OCI-LY1 (cell line): ENCODE results near the gene CST3.

Experiments
- H2AFZ ChIP-seq: fragments of 200-600 bp; sonication (generic), shearing (Covaris generic); 2 replicates; pipeline ENCODE4 v1.6.0; 2014; ENCODE audit warnings: antibody characterized with exemption, mild to moderate bottlenecking, low read length
- H3F3A ChIP-seq: fragments of 200-600 bp; sonication (generic), shearing (Covaris generic); 2 replicates; pipeline ENCODE4 v1.6.0; 2014; ENCODE audit warnings: mild to moderate bottlenecking, antibody characterized with exemption, low read length, moderate library complexity; ENCODE audit not compliant: insufficient read depth
- H3K27ac ChIP-seq: fragments of 200-600 bp; sonication (generic); 2 replicates; pipeline ENCODE4 v1.5.1; 2014; ENCODE audit warnings: low read length, mixed run types, mild to moderate bottlenecking, low read depth; ENCODE audit not compliant: poor library complexity, severe bottlenecking
- H3K27me3 ChIP-seq: fragments of 200-600 bp; sonication (generic); 2 replicates; pipeline ENCODE4 v1.6.0; 2014; ENCODE audit warnings: antibody characterized with exemption, mild to moderate bottlenecking, low read length, moderate library complexity; ENCODE audit not compliant: insufficient read depth
- H3K36me3 ChIP-seq: fragments of 200-600 bp; sonication (generic); 2 replicates; pipeline ENCODE4 v1.6.1; 2014; ENCODE audit warnings: mild to moderate bottlenecking, antibody characterized with exemption, low read length, moderate library complexity, mixed read lengths; ENCODE audit not compliant: insufficient read depth
- H3K4me1 ChIP-seq: fragments of 200-600 bp; sonication (generic); 2 replicates; pipeline ENCODE4 v1.5.1; 2014; ENCODE audit warnings: mild to moderate bottlenecking, low read length, moderate library complexity; ENCODE audit not compliant: insufficient read depth, severe bottlenecking
- H3K4me2 ChIP-seq: fragments of 200-600 bp; sonication (generic), shearing (Covaris generic); 2 replicates; pipeline ENCODE4 v1.6.1; 2014; ENCODE audit warnings: low read length
- H3K4me3 ChIP-seq: fragments of 200-600 bp; sonication (generic); 2 replicates; pipeline ENCODE4 v1.5.1; 2014; ENCODE audit warnings: low read length, low read depth, mild to moderate bottlenecking, mixed read lengths; ENCODE audit not compliant: poor library complexity, severe bottlenecking
- H3K79me2 ChIP-seq: fragments of 200-600 bp; shearing (Covaris generic); 2 replicates; pipeline ENCODE4 v1.6.1; 2016; ENCODE audit warnings: mixed run types, low read length, mixed read lengths; ENCODE audit not compliant: insufficient read depth
- H3K9ac ChIP-seq: fragments of 200-600 bp; sonication (generic), shearing (Covaris generic); 2 replicates; pipeline ENCODE4 v1.6.1; 2014; ENCODE audit warnings: mild to moderate bottlenecking, low read length, mixed read lengths
- H3K9me2 ChIP-seq: fragments of 200-600 bp; sonication (generic), shearing (Covaris generic); 2 replicates; pipeline ENCODE4 v1.6.1; 2014; ENCODE audit warnings: low read depth, mild to moderate bottlenecking, low read length, mixed read lengths
- H3K9me3 ChIP-seq: fragments of 200-600 bp; shearing (Covaris generic); 2 replicates; pipeline ENCODE4 v1.6.1; 2014; ENCODE audit warnings: low read length, mixed read lengths
- H4K20me1 ChIP-seq: fragments of 200-600 bp; sonication (generic), shearing (Covaris generic); 2 replicates; pipeline ENCODE4 v1.6.0; 2016; ENCODE audit warnings: mild to moderate bottlenecking, low read length; ENCODE audit not compliant: insufficient read depth
- EZH2 ChIP-seq: fragments of 200-600 bp; sonication (generic), shearing (Covaris generic); IDR thresholded peaks from 2 replicates; pipeline ENCODE4 v1.8.0; 2017; ENCODE audit warnings: borderline replicate concordance, mixed run types, mild to moderate bottlenecking, antibody characterized with exemption, low read length, moderate library complexity, mixed read lengths
- TF ChIP-seq, protein P1 (sequence below): fragments of 200-600 bp; sonication (generic), shearing (Covaris generic); IDR thresholded peaks from 2 replicates; pipeline ENCODE4 v1.5.1; 2017; ENCODE audit warnings: mild to moderate bottlenecking, antibody characterized with exemption, low read length, moderate library complexity, mixed read lengths

Gene CST3

DNA sequence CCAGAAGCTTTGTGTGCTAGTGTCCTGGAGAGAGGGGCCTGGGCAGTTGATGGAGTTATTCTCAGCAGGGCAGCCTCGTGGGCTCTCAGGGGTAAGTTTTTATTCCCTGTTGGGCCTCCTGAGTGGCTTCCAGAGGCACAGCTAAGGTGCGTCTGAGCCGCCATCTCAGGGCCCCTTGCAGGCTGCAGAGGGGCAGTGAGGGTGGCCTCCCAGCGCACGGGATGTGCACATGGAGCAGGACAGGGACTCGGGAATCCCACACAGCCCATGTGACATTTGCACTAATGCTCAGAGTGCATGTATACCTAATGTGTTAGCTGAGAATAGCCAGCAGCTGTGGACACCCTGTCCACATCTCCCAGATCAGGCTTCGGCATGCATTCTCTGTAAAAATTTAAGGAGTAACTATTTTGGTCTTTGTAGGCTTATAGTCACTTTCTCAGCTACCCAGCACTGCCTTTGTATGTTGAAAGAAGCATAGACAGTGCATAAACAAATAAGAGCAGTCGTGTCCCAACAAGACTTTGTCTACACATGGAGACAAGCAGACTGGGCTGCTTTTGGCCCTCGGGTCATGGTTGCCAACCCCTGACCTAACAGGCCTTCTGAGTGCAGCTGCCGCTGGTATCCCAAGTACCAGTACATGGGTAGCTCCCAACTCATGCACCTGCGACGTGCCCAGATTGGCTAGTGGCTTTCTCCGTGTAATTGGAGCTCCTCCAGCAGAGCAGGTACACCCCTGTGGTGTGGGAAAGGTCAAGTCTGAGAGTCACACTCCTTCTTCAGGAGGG, 50.8 kb downstream of the CST3 start:
- H3K4me2 ChIP-seq = no peak overlapping the region

DNA sequence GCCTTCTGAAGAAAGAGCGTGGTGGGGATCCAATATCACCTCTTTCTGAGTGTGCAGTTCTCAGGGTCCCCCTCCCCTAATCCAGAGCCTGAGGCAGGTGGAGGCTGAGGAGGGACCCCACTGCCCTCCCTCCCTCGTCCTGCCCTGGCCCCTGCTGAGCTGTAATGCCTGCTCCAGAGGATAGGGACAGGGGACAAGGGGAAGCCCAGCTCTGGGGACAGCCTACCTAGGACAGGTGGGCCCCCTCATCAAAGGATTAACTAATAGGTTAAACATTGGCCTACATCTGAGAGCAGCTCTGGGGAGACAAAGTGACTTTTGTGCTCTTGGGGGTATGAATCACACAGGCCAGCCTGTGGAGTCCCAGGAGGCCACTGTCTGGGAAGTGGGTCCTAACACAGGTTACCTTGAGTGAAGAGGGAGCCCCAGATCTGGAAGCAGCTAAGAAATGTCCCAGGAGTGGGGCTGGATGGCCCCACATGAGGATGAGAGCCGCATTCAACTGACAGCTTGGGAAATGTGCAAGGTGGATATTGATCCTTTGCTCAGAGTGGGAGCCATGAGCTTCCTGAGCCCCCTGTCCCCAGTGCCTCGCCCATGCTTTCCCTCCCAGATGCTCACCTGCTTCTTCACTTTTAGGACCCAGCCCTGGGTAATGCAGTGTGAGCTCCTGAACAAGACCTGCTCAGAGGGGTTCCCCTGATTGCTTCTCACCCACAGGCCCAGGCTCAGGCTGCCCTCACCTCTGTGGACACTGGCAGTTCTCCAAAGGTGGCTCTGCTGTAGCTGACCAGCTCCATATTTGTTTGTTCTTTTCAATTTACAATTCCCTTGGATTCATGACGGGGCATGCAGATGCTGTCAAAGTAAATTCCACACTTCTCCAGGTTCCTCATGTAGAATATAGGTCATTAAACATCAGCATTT, 51.7 kb downstream of the CST3 start:
- no peak overlapping the region for H3K9ac ChIP-seq
- H3K79me2 ChIP-seq = no peaks in the 10 kb centered on the region
- no peak overlapping the region for H3K27ac ChIP-seq
- TF ChIP-seq, protein P1, sequence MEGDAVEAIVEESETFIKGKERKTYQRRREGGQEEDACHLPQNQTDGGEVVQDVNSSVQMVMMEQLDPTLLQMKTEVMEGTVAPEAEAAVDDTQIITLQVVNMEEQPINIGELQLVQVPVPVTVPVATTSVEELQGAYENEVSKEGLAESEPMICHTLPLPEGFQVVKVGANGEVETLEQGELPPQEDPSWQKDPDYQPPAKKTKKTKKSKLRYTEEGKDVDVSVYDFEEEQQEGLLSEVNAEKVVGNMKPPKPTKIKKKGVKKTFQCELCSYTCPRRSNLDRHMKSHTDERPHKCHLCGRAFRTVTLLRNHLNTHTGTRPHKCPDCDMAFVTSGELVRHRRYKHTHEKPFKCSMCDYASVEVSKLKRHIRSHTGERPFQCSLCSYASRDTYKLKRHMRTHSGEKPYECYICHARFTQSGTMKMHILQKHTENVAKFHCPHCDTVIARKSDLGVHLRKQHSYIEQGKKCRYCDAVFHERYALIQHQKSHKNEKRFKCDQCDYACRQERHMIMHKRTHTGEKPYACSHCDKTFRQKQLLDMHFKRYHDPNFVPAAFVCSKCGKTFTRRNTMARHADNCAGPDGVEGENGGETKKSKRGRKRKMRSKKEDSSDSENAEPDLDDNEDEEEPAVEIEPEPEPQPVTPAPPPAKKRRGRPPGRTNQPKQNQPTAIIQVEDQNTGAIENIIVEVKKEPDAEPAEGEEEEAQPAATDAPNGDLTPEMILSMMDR = no peak
- no peak for TF ChIP-seq EZH2
- no peak overlapping the region for H3K4me3 ChIP-seq
- no peaks in the 10 kb centered on the region for H3K9me2 ChIP-seq
- H3K36me3 ChIP-seq = no peaks in the 10 kb centered on the region
- H3K27me3 ChIP-seq = no peaks in the 10 kb centered on the region
- H3K4me1 ChIP-seq = no peaks in the 10 kb centered on the region
- H3K4me2 ChIP-seq = no peak overlapping the region
- no peaks in the 10 kb centered on the region for H3K9me3 ChIP-seq
- H4K20me1 ChIP-seq = no peaks in the 10 kb centered on the region
- no peak overlapping the region for H2AFZ ChIP-seq
- no peaks in the 10 kb centered on the region for H3F3A ChIP-seq

More for the DNA sequence above, 50.8 kb downstream of the CST3 start:
- Histone ChIP-seq H3F3A (no peaks in the 10 kb centered on the region), H3K4me1 (no peaks in the 10 kb centered on the region), H4K20me1 (no peaks in the 10 kb centered on the region), H3K27me3 (no peaks in the 10 kb centered on the region), H3K9me2 (no peaks in the 10 kb centered on the region), H3K79me2 (no peaks in the 10 kb centered on the region), H3K9me3 (no peaks in the 10 kb centered on the region), H3K27ac (no peak overlapping the region), H3K36me3 (no peaks in the 10 kb centered on the region), H3K4me3 (no peak overlapping the region), H2AFZ (no peak overlapping the region), H3K9ac (no peak overlapping the region)
- TF ChIP-seq EZH2 = no peak
- TF ChIP-seq, protein P1 = no peak

DNA sequence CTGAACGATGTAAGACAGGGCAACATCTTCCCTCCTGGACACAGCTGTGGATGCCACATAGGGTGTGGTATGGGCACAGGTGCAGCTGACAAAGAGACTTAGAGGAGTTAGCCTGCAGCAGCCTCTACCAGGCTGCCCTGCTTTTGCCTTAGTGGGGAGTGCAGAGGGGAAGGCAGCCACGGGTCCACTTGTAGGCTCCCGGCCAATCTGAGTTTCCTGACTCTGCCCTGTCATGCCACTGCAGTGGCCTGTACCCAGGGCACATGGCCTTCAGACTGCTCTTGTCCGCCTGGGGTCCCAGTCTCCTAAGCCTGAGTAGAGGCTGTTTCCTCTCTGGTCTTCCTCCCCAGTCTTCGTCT, 52.3 kb downstream of the CST3 start:
- Histone ChIP-seq H3K27me3 (no peaks in the 10 kb centered on the region), H3K36me3 (no peaks in the 10 kb centered on the region), H4K20me1 (no peaks in the 10 kb centered on the region), H3K27ac (no peak overlapping the region), H3F3A (no peaks in the 10 kb centered on the region), H3K4me1 (no peaks in the 10 kb centered on the region), H3K4me3 (no peak overlapping the region), H3K79me2 (no peaks in the 10 kb centered on the region), H3K9me2 (no peaks in the 10 kb centered on the region), H3K9ac (no peak overlapping the region), H3K9me3 (no peaks in the 10 kb centered on the region), H2AFZ (no peak overlapping the region), H3K4me2 (no peak overlapping the region)
- TF ChIP-seq, protein P1 = no peak
- TF ChIP-seq EZH2 = no peak
